GM18909 (cell line): Measurements from ENCODE around the gene PPP1R3C.

Source experiments
- ATAC-seq: cut with Tn5 transposase; IDR thresholded peaks from one replicate; pipeline ENCODE4 v1.9.1; 2021; ENCODE audit warnings: mild to moderate bottlenecking; ENCODE audit not compliant: unreplicated experiment, poor library complexity

Gene PPP1R3C

GRCh38 chr10:91630625-91631024 lies 2.2 kb downstream of the PPP1R3C start:
- ATAC-seq, result no peak

GRCh38 chr10:91629715-91630549 lies 2.9 kb downstream of the PPP1R3C start:
- ATAC-seq, result no peak

GRCh38 chr10:91628383-91628782 lies 4.5 kb downstream of the PPP1R3C start:
- ATAC-seq, result no peak

- ATAC-seq, result no peak
These were observed 5.3 kb downstream of the PPP1R3C start for GRCh38 chr10:91627344-91628102.

GRCh38 chr10:91626936-91627335 lies 5.9 kb downstream of the PPP1R3C start:
- ATAC-seq, result no peak

- ATAC-seq, result no peak
These were observed 8.2 kb downstream of the PPP1R3C start for GRCh38 chr10:91624633-91625032.

GRCh38 chr10:91622601-91623000 lies 10.3 kb downstream of the PPP1R3C start:
- ATAC-seq, result no peak

GRCh38 chr10:91621483-91622113 lies 11.3 kb downstream of the PPP1R3C start:
- ATAC-seq, result no peak

- no peak for ATAC-seq
These were observed 15.7 kb downstream of the PPP1R3C start for GRCh38 chr10:91617072-91617609.

GRCh38 chr10:91616137-91616536 lies 16.7 kb downstream of the PPP1R3C start:
- ATAC-seq, result no peak

- no peak for ATAC-seq
These were observed 18.6 kb downstream of the PPP1R3C start for GRCh38 chr10:91614225-91614624.

- ATAC-seq, result no peak
These were observed 19.3 kb downstream of the PPP1R3C start for GRCh38 chr10:91613411-91614187.

- no peak for ATAC-seq
These were observed 22.0 kb downstream of the PPP1R3C start for GRCh38 chr10:91610919-91611318.

- ATAC-seq, result no peak
These were observed 22.4 kb downstream of the PPP1R3C start for GRCh38 chr10:91610444-91610843.

GRCh38 chr10:91607646-91608403 lies 25.0 kb downstream of the PPP1R3C start:
- no peak for ATAC-seq

- ATAC-seq, result no peak
These were observed 26.9 kb downstream of the PPP1R3C start for GRCh38 chr10:91605968-91606367.

- ATAC-seq, result no peak
These were observed 28.0 kb downstream of the PPP1R3C start for GRCh38 chr10:91604553-91605534.

- no peak for ATAC-seq
These were observed 28.9 kb downstream of the PPP1R3C start for GRCh38 chr10:91603931-91604331.
